Neural progenitor cell (in vitro differentiated cells): ENCODE data around the gene NUP93.

Source experiments
- EZH2 ChIP-seq: fragments of 200-600 bp; sonication (generic); IDR thresholded peaks from 2 replicates; pipeline ENCODE4 v1.6.1; 2017; ENCODE audit warnings: antibody characterized with exemption, mild to moderate bottlenecking, moderate library complexity
- EZH2phosphoT487 ChIP-seq: fragments of 200-600 bp; sonication (generic); IDR thresholded peaks from 2 replicates; pipeline ENCODE4 v1.6.1; 2017; ENCODE audit warnings: antibody characterized with exemption
- TF ChIP-seq, protein P1 (sequence below): fragments of 200-600 bp; sonication (generic); IDR thresholded peaks from 2 replicates; pipeline ENCODE4 v1.5.1; 2017; ENCODE audit warnings: antibody characterized with exemption, mild to moderate bottlenecking

DNA sequence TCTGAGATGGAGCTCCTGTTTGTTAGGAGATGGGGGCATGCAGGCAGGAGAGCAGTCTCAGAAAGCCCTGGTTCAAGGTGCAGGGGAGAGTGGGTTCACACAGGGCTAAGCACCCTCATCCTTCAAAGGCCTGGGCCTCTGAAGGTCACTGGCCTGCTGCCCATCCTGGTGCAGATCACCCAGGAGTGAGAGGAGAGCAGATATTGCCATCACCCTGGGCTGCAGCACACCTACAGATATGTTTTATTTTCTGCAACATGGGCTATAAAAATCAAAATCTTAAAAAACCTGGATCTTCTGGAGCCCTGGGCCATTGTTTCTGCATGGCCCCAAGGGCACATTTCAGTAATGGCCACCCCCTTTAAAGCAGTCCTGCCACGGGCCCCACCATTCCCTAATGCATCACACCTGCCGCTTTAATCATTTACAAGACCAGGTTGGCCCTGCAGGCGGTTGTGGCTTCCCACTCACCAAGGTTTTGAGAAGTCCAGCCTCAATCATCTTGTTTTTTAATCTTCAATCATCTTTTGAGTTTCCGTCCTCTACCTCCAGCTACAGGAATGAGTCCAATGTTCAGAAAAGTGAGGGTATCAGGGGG, 20.4 kb upstream of the NUP93 start:
- TF ChIP-seq, protein P1, sequence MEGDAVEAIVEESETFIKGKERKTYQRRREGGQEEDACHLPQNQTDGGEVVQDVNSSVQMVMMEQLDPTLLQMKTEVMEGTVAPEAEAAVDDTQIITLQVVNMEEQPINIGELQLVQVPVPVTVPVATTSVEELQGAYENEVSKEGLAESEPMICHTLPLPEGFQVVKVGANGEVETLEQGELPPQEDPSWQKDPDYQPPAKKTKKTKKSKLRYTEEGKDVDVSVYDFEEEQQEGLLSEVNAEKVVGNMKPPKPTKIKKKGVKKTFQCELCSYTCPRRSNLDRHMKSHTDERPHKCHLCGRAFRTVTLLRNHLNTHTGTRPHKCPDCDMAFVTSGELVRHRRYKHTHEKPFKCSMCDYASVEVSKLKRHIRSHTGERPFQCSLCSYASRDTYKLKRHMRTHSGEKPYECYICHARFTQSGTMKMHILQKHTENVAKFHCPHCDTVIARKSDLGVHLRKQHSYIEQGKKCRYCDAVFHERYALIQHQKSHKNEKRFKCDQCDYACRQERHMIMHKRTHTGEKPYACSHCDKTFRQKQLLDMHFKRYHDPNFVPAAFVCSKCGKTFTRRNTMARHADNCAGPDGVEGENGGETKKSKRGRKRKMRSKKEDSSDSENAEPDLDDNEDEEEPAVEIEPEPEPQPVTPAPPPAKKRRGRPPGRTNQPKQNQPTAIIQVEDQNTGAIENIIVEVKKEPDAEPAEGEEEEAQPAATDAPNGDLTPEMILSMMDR = no peak
- no peak for TF ChIP-seq EZH2
- no peak for TF ChIP-seq EZH2phosphoT487
